ENCODE results near the gene DIPK1C.

DNA sequence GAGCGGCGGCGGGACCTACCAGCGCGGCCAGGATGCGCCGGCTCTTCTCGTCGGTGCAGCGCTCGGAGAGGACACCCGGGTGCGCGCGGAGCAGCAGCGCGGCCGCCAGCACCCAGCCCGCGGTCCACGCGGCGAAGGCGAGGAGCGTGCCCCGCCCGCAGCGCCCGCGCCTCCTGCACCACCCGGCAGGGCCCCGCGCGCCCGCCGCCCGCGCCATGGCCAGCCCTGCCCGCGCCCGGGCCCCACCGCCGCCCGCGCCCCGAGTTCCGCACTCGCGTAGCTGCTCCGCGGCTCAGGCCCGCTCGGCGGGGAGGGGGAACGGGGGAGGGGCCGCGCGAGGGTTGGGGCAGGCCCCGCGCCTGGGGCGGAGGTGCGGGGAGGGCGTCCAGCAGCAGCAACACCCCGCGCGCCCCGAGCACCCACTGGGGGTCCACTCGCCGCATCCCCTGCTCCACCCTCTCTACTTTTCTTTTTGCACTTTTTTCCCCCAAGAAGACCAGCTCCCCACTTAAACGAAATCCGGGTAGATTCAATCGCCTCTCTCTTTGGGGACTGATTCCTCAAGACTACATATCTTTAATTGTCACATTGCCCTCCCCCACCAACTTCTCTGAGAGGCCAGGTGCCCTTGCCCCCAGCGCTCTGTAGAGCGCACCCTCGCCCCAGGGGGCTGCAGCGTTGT is at the start of gene DIPK1C:
- TF ChIP-seq, protein P1, sequence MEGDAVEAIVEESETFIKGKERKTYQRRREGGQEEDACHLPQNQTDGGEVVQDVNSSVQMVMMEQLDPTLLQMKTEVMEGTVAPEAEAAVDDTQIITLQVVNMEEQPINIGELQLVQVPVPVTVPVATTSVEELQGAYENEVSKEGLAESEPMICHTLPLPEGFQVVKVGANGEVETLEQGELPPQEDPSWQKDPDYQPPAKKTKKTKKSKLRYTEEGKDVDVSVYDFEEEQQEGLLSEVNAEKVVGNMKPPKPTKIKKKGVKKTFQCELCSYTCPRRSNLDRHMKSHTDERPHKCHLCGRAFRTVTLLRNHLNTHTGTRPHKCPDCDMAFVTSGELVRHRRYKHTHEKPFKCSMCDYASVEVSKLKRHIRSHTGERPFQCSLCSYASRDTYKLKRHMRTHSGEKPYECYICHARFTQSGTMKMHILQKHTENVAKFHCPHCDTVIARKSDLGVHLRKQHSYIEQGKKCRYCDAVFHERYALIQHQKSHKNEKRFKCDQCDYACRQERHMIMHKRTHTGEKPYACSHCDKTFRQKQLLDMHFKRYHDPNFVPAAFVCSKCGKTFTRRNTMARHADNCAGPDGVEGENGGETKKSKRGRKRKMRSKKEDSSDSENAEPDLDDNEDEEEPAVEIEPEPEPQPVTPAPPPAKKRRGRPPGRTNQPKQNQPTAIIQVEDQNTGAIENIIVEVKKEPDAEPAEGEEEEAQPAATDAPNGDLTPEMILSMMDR (conservative IDR thresholded peaks at IDR 0.05; ENCODE audit: low read depth in 2 of 2) = no peak
- TF ChIP-seq, protein P2, sequence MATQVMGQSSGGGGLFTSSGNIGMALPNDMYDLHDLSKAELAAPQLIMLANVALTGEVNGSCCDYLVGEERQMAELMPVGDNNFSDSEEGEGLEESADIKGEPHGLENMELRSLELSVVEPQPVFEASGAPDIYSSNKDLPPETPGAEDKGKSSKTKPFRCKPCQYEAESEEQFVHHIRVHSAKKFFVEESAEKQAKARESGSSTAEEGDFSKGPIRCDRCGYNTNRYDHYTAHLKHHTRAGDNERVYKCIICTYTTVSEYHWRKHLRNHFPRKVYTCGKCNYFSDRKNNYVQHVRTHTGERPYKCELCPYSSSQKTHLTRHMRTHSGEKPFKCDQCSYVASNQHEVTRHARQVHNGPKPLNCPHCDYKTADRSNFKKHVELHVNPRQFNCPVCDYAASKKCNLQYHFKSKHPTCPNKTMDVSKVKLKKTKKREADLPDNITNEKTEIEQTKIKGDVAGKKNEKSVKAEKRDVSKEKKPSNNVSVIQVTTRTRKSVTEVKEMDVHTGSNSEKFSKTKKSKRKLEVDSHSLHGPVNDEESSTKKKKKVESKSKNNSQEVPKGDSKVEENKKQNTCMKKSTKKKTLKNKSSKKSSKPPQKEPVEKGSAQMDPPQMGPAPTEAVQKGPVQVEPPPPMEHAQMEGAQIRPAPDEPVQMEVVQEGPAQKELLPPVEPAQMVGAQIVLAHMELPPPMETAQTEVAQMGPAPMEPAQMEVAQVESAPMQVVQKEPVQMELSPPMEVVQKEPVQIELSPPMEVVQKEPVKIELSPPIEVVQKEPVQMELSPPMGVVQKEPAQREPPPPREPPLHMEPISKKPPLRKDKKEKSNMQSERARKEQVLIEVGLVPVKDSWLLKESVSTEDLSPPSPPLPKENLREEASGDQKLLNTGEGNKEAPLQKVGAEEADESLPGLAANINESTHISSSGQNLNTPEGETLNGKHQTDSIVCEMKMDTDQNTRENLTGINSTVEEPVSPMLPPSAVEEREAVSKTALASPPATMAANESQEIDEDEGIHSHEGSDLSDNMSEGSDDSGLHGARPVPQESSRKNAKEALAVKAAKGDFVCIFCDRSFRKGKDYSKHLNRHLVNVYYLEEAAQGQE (IDR thresholded peaks at IDR 0.05; ENCODE audit: unreplicated experiment) = no peak
- TF ChIP-seq ZNF114 (CRISPR knock-in tag; IDR thresholded peaks at IDR 0.05) = no peak
- no peak for TF ChIP-seq POLR2AphosphoS5 (IDR thresholded peaks at IDR 0.05; ENCODE audit: low read depth)
